ENCODE measurements around the gene VSNL1. TPM values are rescaled to one million over a fixed set of nuclear protein-coding genes. Genes with fewer than 3 reads are reported as not detected.

The VSNL1 gene
- total and polyA plus RNA-seq, 2 experiments from 2014 or later = 102 to 112 TPM

DNA sequence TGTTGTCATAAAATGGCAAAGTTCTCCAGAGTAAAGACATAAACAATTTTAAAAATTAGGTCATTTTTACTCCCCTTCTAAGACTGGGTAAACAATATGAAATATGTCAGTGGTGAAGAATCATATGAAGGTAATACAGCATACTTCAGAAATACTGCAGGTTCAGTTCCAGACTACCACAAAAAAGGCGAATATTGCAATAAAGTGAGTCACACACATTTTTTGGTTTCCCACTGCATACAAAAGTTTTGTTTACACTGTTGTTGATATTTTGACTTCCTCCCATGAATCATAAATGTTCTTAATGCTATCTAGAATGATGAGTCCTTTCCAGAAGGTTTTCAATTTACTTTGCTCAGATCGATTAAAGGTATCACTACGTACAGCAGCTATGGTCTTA lies 139.6 kb downstream of the VSNL1 start (continued):
- TF ChIP-seq, protein P1, sequence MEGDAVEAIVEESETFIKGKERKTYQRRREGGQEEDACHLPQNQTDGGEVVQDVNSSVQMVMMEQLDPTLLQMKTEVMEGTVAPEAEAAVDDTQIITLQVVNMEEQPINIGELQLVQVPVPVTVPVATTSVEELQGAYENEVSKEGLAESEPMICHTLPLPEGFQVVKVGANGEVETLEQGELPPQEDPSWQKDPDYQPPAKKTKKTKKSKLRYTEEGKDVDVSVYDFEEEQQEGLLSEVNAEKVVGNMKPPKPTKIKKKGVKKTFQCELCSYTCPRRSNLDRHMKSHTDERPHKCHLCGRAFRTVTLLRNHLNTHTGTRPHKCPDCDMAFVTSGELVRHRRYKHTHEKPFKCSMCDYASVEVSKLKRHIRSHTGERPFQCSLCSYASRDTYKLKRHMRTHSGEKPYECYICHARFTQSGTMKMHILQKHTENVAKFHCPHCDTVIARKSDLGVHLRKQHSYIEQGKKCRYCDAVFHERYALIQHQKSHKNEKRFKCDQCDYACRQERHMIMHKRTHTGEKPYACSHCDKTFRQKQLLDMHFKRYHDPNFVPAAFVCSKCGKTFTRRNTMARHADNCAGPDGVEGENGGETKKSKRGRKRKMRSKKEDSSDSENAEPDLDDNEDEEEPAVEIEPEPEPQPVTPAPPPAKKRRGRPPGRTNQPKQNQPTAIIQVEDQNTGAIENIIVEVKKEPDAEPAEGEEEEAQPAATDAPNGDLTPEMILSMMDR (conservative IDR thresholded peaks at IDR 0.05; ENCODE audit: low read depth in 2 of 2) = no peak
- TF ChIP-seq, protein P2, sequence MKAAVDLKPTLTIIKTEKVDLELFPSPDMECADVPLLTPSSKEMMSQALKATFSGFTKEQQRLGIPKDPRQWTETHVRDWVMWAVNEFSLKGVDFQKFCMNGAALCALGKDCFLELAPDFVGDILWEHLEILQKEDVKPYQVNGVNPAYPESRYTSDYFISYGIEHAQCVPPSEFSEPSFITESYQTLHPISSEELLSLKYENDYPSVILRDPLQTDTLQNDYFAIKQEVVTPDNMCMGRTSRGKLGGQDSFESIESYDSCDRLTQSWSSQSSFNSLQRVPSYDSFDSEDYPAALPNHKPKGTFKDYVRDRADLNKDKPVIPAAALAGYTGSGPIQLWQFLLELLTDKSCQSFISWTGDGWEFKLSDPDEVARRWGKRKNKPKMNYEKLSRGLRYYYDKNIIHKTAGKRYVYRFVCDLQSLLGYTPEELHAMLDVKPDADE (IDR thresholded peaks at IDR 0.05) = no peak
- TF ChIP-seq STAT1 (IDR thresholded peaks at IDR 0.05; ENCODE audit: unreplicated experiment) (no peak), NANOG (IDR thresholded peaks at IDR 0.05; ENCODE audit: borderline replicate concordance) (no peak)

DNA sequence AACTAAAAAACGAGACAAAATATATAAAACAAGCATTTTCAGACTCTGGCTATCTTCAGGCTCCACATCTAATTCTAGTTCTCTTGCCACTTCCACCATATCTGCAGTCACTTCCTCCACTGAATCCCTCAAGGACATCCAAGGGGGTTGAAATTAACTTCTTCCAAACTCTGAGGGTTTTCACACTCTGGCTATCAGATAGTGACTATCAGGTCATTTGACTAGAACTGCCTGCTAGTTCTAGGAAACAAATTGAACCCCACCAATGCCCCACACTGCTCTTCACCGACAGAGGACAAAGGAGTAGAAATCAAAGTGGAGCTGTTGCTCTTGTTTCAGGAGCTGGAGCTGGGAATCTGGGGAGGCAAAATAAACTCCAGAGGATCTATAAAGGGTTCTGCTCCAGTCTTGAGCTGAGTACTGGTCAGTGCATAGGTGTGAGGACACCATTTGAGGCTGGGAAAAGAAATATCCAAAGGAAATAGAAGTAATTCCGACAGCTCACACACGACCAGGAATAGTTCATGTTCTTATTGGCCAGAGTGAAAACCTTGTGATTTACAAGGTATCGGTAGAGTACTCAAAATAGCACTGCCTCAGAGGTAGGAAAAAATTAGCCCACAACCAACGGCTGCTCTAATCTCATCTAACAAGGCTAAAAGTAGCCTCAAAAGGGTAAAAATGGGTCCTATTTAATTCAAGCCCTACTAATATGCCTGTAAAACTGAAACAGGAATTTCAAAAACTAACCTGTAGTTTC lies 141.8 kb downstream of the VSNL1 start:
- H3K4me1 Mint-ChIP-seq = no peaks in the 10 kb centered on the region
- Histone ChIP-seq H3K36me3 (ENCODE audit: insufficient read depth) (peaks cover 17% of the 10 kb centered on the region; the same call in 1 of the 2 replicates), H3K4me2 (no peak overlapping the region), H2AFZ (no peak overlapping the region), H3F3A (replicated peaks; ENCODE audit: low read depth) (no peaks in the 10 kb centered on the region), H3K4me1 (ENCODE audit: insufficient read depth) (no peaks in the 10 kb centered on the region), H3K27me3 (ENCODE audit: insufficient read depth) (no peaks in the 10 kb centered on the region), H4K20me1 (replicated peaks; ENCODE audit: insufficient read depth) (no peaks in the 10 kb centered on the region; the same call in 1 of the 2 replicates), H3K9me2 (ENCODE audit: insufficient read depth) (no peaks in the 10 kb centered on the region), H3K4me3 (no peak overlapping the region), H3K79me2 (replicated peaks; ENCODE audit: insufficient read depth) (no peaks in the 10 kb centered on the region), H3K27ac (ENCODE audit: low read depth) (no peak overlapping the region)
- H3K4me3 Mint-ChIP-seq = no peak overlapping the region
- DNase-seq (ENCODE audit: low spot score) (no peak), ATAC-seq (no peak)
- no peaks in the 10 kb centered on the region for H3K27me3 Mint-ChIP-seq (ENCODE audit: insufficient read depth, low read depth, poor library complexity)
- H3K9me3 Mint-ChIP-seq = no peaks in the 10 kb centered on the region
- no peak overlapping the region for H3K27ac Mint-ChIP-seq
- H3K36me3 Mint-ChIP-seq (ENCODE audit: low read depth) = peaks cover 51% of the 10 kb centered on the region; the same call in 2 of the 3 replicates
- TF ChIP-seq NANOG (IDR thresholded peaks at IDR 0.05; ENCODE audit: borderline replicate concordance) (no peak), STAT1 (IDR thresholded peaks at IDR 0.05; ENCODE audit: unreplicated experiment) (no peak)
- TF ChIP-seq, protein P2 (IDR thresholded peaks at IDR 0.05) = no peak
- TF ChIP-seq, protein P1 (conservative IDR thresholded peaks at IDR 0.05; ENCODE audit: low read depth in 2 of 2) = no peak
- TF ChIP-seq, protein P3, sequence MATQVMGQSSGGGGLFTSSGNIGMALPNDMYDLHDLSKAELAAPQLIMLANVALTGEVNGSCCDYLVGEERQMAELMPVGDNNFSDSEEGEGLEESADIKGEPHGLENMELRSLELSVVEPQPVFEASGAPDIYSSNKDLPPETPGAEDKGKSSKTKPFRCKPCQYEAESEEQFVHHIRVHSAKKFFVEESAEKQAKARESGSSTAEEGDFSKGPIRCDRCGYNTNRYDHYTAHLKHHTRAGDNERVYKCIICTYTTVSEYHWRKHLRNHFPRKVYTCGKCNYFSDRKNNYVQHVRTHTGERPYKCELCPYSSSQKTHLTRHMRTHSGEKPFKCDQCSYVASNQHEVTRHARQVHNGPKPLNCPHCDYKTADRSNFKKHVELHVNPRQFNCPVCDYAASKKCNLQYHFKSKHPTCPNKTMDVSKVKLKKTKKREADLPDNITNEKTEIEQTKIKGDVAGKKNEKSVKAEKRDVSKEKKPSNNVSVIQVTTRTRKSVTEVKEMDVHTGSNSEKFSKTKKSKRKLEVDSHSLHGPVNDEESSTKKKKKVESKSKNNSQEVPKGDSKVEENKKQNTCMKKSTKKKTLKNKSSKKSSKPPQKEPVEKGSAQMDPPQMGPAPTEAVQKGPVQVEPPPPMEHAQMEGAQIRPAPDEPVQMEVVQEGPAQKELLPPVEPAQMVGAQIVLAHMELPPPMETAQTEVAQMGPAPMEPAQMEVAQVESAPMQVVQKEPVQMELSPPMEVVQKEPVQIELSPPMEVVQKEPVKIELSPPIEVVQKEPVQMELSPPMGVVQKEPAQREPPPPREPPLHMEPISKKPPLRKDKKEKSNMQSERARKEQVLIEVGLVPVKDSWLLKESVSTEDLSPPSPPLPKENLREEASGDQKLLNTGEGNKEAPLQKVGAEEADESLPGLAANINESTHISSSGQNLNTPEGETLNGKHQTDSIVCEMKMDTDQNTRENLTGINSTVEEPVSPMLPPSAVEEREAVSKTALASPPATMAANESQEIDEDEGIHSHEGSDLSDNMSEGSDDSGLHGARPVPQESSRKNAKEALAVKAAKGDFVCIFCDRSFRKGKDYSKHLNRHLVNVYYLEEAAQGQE (IDR thresholded peaks at IDR 0.05; ENCODE audit: unreplicated experiment) = no peak

Measured in GM23338 (cell line).